HG02840 (cell line): ENCODE measurements around the gene CLIP2.
"Not testable (repeated sequence)": the region's sequence is repeated elsewhere in the genome, so short reads cannot be mapped to it uniquely, and the experiment has no call there.

Experiments used
- ATAC-seq: cut with Tn5 transposase; IDR thresholded peaks from one replicate; pipeline ENCODE4 v1.9.1; 2021; ENCODE audit warnings: mild to moderate bottlenecking, moderate library complexity, moderate number of reproducible peaks; ENCODE audit not compliant: unreplicated experiment, low FRiP score

CLIP2 gene

DNA sequence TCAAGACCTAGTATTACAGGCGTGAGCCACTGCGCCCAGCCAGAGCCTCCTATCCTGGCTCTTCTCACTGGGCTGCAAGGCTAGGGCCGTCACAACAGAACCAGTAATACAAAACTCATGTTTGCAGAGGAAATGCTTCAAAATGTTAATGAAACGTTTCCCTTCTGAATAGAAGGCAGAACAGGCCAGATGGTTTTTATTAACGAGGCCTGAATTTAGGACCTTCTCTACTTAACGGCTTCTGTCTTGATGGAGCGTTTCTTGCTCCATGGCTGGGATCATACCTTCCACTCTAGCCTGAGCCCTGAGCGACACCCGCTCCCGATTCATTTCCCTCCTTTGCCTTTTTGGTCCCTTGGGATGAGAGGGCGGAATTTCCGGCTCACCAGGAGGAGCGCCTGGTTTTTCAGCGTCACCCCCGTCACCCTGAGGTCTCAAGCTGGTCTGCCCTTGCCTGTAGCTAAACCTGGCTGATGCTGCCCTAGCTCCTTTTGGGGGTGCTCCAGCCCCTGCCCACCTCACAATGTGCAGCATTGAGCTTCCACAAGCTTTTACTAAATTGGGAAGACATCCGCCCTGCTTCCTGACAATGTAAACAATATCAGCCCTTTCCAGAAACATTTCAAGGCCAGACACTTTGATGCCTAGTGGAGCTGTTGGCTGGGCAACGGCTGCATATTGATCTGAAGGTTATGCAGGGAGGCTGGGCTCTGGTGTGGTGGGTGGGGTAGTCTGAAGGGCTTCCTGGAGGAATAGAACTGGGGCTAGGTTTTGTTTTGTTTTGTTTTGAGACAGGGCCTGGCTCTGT is 5.2 kb downstream of the CLIP2 start:
- ATAC-seq: no peak

DNA sequence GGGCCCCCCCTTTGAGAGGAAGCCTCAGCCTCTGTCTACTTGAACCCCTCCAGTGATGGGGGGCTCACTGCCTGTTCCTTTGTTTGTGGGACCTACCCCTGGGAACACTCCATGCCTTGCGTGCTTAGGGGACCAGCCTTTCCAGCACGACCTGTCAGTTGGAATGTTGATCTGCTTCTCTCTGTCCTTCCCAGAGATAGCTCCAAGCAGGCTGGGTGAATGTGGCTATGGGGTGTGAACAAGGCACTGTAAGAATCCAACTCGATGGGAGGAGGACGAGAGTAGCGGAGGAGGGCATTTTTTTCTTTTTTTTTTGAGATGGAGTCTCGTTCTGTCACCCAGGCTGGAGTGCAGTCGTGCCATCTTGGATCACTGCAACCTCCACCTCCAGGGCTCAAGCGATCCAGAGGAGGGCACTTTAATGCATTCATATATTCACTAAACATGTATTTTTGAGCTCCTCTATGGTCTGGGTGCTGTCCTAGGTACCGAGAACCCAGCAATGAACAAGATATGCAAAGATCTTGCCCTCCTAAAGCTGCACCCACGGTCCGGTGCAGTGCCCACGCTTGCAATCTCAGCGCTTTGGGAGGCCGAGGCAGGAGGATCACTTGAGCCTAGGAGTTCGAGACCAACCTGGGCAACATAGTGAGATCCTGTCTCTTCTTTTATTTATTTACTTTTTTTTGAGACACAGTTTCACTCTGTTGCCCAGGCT is 8.5 kb downstream of the CLIP2 start:
- no peak for ATAC-seq

DNA sequence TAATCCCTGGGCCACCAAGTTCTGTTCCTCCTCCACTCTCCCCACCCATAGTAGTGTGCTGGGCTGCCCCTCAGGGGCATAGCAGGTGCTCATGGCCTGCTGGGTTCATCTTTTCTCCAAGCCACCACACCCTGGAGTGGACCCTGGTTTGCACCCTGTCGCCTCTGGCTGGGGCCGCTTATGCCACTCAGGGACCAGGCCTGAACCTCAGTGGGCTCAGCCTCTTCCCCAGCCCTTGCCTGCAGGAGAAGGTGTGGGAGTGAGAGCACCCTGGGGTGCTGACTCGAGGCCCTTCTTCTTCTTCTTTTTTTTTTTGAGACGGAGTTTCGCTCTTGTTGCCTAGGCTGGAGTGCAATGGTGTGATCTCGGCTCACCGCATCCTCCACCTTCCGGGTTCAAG is 10.2 kb downstream of the CLIP2 start:
- ATAC-seq: no peak

DNA sequence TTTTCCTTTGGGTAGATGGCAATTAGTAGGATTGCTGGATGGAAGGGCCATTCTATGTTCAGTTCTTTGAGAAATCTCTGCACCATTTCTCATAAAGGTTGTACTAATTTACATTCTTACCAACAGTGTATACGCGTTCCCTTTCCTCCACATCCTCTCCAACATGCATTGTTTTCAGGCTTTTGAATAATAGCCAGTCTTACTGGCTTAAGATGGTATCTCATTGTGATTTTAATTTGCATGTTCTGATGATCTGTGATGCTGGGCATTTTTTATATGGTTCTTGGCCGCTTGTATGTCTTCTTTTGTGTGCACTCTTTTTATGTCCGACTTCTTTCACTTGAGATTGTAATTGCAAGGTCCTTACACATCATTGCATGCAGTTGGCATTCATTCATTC is 11.7 kb downstream of the CLIP2 start:
- ATAC-seq: no peak

DNA sequence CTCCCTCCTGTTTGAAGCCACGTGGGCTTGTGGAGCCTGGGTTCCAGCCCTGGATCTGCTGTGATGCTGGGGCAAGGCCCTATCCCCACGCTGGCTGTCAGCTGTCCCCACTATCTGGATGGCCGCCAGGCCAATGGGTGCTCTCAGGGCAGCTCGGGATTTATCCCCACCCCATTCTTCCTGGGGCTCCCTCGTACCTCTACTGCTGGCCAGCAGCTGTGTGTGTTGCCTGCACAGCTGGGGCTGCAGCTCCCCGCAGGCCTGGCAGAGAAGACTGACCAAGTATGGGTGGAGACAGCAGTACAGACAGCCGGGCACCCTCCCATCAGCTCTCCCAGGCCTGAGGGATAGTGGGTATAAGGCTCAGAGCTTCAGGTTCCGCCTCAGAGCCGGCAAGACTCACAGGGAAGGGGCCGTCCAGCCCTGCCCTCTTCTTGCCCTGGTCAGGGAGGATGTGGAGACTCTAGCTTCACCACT is 13.6 kb downstream of the CLIP2 start:
- ATAC-seq: no peak

DNA sequence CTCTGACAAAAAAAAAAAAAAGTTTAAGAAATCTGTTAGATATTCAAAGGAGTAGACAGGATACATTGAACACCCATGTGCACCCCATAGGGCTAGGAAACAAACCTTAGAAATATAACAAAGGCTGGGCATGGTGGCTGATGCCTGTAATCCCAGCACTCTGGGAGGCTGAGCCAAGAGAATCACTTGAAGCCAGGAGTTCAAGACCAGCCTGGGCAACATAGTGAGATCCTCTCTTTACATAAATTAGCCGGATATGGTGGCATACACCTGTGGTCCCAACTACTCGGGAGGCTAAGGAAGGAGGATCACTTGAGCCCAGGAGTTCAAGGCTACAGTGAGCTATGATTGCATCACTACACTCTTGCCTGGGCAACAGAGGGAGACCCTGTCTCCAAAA is 15.3 kb downstream of the CLIP2 start:
- no peak for ATAC-seq

DNA sequence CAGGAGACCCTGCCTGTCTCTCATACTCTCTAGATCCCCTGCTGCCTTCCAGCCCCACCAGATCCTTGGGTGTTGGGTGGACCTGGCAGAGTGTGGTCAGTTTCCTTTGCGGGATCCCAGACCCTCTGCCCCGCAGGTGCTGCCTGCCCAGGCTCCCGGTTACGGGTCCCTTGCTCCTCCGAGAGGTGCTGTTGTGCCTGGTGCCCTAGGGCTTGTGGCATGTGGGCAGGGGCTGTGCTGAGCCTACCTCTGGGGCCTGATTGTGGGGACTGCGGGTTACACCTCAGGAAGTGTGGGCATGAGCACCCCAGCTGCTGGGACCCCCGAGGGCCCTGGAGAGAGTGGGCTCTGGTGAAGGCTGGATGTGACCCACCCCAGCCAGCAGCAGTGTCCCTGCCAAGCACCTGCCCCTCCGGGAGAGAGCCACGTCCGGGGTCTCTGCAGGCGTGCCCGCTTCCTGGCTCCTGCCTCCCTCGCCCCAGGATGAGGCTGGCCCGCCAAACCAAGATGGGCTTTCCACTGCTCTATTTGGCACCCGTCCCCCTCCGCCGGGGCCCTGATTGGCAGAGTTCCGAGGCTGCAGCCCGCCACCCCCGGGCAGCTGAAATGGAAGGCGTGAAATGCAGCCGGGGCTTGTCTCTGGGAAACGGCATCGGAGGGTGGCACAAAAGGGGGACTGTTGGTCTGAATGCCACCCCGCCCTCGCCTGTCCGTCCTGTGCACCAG is 17.0 kb downstream of the CLIP2 start:
- no peak for ATAC-seq

DNA sequence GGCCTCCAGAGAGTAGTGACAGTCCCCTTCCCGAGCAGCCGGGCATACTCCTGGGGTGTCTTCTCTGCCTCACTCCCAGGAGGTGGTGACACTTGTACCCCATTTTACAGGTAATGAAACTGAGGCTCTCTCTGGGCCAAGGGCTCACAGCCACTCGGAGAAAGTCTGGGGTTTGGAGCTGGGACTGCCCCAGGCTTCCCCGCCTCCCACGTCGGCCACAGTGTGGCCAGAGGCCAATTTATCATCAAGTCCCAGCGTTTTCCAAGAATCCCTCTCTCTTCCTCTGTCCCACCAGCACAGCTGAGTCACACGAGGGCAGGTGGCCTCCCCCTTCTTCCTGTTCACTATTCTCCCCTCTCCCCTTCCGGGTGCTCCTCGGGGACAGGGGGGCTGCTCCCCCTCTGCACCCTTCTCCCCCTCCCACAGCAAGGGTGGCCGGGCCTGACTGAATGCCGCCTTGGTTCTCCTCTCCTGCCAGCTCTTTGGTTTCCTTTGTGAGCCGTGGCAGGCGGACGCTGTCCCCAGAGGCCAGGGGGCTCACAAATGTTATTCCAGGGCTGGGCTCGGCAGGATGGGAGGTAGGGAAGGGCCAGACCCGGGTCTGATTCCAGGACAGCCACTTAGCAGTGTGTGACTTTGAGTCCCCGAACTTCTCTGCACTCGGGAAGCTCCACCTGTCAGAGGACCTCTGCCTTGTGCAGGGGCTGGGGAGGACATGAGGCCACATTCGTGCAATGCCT is 17.7 kb downstream of the CLIP2 start:
- no peak for ATAC-seq

DNA sequence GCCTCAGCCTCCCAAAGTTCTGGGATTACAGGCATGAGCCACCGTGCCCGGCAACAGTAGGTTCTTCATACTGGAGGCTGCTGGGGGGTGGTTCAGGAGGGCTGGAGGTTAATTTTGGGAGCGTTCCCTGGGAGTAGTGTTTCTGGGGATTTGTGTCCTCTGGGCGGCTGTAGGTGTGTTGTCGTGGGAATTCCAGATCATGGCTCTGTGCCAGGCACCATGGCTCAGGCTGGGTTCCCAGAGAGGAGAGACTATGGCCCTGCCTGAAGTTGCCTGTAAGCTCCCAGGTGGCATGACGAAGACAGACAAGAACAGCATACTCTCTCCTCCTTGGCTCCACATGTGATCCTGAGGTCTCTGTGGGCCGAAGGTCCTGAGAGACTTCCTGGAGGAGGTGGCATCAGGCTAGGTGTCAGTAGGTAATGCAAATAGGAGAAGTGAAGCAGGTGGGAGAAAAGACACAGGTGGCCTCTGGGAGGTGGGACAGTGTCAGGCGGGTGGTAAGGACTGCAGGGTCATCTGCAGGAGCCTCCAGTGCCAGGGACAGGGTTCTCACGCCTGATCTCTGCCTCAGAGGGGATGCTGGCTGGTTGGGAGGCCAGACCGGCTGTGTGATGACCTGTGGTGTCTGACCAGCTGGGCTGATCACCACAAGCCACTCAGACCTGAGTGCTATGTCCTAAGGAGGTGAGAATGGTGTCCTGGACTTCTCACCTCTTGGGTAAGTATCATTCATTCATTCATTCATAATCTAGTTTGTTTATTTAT is 18.7 kb downstream of the CLIP2 start:
- ATAC-seq: no peak

DNA sequence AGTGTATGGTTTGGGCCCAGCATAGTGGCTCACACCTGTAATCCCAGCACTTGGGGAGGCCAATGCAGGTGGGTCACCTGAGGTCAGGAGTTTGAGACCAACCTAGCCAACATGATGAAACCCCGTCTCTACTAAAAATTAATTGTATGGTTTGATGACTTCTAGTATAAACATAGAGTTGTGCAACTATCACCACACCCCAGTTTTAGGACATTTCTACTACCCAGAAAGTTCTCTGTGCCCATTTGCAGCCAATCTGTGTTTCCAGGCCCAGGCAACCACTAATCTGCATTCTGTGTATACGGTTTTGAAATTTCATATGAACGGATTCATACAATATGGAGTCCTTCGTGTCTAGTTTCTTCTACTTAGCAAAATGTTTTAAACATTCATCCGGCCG is 20.0 kb downstream of the CLIP2 start:
- no peak for ATAC-seq

DNA sequence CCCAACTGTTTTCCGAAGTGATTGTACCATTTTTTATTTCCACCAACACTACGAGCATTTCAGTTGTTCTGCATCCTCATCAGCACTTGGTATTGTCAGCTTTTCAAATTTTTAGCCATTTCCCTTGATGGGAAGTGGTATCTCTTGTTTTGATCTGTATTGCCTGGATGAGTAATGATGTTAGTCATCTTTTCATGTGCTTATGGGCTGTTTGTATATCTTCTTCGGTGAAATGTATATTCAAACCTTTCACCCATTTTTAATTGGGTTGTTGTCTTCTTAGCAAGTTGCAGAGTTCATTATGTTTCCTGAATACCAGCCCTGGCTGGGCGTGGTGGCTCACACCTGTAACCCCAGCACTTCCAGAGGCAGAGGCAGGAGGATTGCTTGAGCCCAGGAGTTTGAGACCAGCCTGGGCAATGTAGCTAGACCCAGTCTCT is 22.1 kb downstream of the CLIP2 start:
- ATAC-seq: no peak

DNA sequence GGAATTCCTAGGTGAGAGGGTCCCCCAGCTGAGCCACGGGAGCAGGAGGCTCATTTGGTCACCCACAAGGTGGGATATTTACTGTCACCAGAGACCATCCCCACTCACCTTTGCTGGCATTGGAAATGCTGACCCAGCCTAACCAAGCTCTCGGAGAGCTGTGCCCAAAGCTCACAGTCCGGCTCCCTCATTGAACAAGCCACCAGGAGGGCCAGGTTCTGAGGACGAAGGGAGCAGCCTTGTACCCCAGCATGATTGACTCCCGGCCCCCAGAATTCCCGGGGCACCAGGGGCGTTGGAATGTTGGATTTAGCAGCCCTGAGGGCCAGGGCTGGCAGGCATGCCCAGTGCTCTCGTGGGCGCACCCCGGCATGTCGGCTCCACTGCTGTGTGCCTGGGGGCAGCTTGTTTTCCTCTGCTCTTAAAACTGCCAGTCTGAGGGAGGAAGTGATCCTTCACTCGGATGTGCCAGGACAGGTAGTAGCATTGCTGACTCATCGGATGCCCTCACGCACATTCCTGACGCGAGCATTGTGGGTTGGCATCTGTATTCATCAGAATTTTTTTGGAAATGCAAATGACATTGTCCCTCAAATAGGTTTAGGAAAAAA is 23.3 kb downstream of the CLIP2 start:
- no peak for ATAC-seq

DNA sequence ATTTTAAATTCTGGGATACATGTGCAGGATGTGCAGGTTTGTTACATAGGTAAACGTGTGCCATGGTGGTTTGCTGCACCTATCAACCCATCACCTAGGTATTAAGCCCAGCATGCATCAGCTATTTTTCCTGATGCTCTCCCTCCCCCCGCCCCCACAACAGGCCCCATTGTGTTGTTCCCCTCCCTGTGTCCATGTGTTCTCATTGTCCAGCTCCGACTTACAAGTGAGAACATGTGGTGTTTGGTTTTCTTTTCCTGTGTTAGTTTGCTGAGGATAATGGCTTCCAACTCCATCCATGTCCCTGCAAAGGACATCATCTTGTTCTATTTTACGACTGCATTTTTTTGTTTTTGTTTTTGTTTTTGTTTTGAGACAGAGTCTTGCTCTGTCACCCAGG is 26.7 kb downstream of the CLIP2 start:
- ATAC-seq: not testable (repeated sequence)

DNA sequence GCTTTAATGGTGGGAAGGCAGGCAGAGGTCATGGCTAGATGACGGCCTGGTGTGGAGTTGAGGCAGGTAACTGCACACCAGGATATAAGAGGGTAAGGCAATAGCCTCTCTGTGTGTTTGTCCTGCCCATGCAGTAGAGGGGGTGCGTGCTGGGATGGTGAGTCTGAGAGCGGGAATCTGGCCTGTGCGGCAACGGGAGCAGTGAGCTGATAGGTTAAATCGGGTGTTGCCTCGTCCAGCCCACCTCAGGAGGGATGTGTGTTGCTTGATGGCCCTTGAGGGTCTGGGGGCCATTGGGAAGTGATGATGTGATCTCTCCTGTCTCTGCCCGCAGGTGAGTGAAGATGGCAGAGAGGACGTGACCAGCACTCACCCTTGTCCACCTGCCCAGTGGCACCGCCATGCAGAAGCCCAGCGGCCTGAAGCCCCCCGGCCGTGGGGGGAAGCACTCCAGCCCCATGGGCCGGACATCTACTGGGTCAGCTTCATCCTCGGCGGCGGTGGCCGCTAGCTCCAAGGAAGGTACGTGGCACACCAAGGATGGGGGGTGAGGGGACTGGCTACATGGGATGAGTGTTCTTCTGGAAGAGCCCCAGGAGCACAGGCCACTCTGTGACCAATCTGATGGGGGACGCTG is 28.1 kb downstream of the CLIP2 start:
- no peak for ATAC-seq

DNA sequence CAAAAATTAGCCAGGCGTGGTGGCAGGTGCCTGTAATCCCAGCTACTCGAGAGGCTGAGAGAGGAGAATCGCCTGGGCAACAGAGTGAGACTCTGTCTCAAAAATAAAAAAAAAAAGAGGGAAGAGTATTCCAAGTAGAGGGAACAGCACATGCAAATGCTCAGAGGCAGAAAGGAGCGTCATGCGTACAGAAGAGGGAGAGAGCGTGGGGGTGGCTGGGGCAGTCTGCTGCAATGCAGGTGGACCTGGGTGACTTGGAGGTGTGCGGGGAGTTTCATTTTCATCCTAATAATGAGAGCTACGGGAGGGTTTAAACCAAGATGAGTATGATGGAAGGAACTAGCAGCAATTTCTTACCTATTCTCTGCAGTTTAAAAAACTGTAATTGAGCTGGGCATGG is 28.8 kb downstream of the CLIP2 start:
- no peak for ATAC-seq

DNA sequence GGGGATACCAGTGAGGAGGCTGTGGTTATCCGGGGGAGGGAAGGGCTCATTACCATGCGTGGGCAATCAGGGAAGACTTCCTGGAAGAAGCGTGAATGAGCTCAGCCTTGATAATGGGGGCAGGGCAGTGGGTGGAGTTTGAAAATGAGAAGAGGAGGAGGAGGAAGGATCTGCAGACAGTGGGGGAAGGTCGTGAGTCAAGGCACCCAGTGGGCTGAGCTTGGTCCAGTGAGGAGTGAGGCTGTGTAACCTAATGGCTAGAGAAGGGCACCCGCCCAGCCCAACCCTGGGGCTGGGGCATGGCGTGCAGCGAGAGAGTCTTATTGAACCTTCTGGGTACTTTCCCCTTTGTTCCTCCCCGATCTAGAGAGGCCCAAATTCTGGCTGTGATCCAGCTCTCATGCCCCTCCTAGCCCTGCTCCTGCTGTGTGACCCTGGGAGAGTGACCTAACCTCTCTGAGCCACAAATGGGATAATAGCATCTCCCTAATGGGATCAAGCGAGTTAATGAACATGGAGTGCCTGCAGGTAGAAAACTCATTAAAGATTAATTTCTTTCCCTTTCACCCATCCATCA is 31.5 kb downstream of the CLIP2 start:
- ATAC-seq: no peak

DNA sequence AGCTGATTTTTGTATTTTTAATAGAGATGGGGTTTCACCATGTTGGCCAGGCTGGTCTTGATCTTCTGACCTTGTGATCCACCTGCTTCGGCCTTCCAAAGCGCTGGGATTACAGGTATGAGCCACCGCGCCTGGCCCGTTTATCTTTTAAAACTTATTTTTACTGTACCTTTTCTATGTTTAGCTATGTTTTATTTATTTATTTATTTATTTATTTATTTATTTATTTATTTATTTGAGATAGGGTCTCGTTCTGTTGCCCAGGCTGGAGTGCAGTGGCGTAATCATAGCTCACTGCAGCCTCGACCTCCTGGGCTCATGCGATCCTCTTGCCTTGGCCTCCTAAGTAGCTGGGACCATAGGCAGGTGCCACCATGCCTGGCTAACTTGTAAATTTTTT is 33.7 kb downstream of the CLIP2 start:
- not testable (repeated sequence) for ATAC-seq

DNA sequence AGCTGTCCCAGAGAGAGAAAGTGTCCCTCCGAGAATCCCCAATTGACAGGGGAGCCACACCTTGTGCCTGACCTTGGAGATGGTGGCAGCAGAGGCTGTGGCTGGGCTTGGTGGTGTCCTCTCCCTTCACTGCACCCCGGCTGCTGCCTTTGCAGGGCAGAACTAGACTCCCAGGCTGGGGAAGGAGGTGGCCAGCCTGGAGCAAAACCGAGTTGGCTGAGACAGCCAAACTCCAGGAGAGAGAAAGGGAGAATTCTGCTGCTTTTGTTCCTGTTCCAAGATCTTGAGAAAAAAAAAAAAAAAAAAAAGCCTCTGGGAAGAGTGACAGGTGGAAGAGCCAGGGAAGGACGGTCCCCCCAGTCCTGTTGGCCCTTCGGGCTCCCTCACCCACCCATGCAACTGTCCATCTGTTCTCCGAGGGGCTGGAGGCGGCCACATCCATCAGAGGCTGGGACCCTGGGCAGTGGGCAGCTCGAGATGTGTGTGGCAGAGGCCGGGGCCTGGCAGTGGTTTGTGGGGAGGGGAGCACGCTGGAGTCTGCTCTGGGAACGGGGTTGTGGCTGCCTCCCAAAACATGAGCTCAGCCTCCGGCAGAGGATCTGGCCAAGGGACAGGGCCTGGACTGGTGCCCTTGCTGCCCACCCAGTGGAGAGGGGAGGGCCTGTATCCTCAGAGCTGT is 35.5 kb downstream of the CLIP2 start:
- no peak for ATAC-seq
